Smooth muscle cell of the pulmonary artery (primary cell): ENCODE data around the gene CLECL1. TPM values are rescaled to one million over a fixed set of nuclear protein-coding genes. Genes with fewer than 3 reads are reported as not detected.

Experiments
- total RNA-seq: library from RNA; depleted of rRNA; stranded (reverse); fragments of >200 nt; gene quantifications from 2 replicates; pipeline ENCODE4 v1.2.3, GENCODE V29; 2014

The CLECL1 gene
- total RNA-seq: not detected in 2 replicates

DNA sequence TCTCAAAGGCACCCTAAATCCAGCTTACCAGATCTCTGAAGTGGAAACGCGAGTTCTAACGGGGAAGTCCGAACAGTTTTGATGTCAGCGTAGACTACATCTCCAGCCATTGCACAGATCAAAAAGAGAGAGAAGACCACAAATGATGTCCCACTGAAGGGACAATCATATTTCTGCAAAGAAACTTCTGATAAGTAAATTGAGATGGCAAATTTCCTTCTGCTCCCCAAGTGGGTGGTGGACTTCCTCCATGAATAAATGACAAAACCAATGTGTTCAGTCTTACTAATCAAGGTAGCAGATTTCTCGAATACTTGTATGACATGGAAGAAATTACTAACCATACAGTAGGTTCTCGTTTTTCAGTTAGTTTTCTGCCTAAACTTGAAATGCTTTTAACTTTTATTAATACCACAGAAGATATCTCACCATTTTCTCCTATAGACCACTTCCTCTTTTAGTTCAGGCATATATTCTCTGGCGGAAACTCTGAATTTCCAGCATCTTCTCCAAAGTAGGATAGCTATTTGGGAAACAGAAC, at the start of gene CLECL1:
Gene CLECL1, minus strand, starts transcription at position 177 of the 541 bp plus-strand sequence.

DNA sequence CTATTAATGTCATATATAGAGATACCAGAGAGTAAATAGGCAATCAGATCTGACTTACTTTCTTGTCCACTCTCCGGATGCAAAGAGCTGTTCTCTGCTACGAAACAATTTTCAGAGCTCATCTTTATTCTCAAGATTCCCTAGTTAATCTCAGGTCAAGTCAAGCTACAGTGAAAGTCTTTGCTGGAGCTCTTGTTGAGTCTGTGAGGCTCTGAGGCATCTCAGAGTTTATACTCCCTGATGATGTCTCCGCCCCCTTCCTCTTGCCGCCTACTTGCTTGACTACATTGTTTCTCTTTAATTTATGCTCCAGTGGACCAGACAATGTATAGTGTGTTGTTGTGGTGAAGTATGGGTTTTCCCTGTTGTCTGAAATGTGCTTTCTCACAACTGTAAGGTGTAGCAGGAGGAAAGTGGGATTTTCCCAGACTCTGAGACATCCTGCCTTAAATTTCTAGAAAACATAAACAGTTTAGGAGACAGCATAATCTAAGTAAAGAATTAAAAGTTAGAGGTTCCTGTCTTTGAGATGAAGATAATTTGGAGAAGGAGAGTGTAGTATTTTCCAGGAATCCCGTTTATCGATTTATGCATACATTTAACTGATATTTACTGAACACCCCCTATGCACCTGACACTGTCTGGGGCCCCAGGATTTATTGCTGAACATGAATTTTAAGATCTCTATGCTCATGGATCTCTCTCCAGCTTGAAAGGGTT, 28.0 kb upstream of the CLECL1 start, which contains the start of gene CD69:
Gene CD69, minus strand, starts transcription at position 203 of the 720 bp plus-strand sequence. Its CDS starts 81 bp downstream, at position 122.

Other genes starting within 250 kb of the CLECL1 start
- gene KLRB1, start 125.2 kb downstream of the CLECL1 start, total RNA-seq: not detected in 2 replicates
- 1.4 and 1.8 TPM in 2 replicates for gene CLEC2D, start 63.4 kb downstream of the CLECL1 start, total RNA-seq
- not detected in 2 replicates for gene CD69, start 27.8 kb upstream of the CLECL1 start, total RNA-seq
- gene KLRF1, start 94.4 kb upstream of the CLECL1 start, total RNA-seq: not detected in 2 replicates
- 2.3 and 4.8 TPM in 2 replicates for gene CLEC2B, start 136.3 kb upstream of the CLECL1 start, total RNA-seq
- not detected in 2 replicates for gene KLRF2, start 148.4 kb upstream of the CLECL1 start, total RNA-seq
- gene CLEC2A, start 199.3 kb upstream of the CLECL1 start, total RNA-seq: not detected in 2 replicates
- gene CLEC12A, start 238.3 kb upstream of the CLECL1 start, total RNA-seq: not detected in 2 replicates